ENCODE results near the gene FMC1.
"Not testable (repeated sequence)": the region's sequence is repeated elsewhere in the genome, so short reads cannot be mapped to it uniquely, and the experiment has no call there.

FMC1 gene

DNA sequence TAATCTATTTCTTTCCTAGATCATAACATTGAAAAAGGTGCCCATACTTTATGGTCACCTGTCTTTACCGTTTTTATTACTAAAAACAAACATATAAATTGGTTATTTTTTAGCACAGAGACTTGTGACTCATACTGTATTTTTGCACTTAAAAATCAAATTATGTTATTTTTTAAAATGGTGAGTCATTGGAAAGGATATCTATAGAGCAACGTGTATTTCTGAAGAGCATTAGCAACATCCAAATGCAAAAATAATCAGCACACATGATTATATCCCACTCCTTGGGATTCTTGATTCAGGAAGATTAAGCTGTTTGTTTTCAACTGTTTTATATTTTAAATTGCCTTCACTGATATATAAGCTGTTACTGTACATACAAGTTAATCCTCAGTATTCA, 40.7 kb upstream of the FMC1 start:
- TF ChIP-seq, protein P1, sequence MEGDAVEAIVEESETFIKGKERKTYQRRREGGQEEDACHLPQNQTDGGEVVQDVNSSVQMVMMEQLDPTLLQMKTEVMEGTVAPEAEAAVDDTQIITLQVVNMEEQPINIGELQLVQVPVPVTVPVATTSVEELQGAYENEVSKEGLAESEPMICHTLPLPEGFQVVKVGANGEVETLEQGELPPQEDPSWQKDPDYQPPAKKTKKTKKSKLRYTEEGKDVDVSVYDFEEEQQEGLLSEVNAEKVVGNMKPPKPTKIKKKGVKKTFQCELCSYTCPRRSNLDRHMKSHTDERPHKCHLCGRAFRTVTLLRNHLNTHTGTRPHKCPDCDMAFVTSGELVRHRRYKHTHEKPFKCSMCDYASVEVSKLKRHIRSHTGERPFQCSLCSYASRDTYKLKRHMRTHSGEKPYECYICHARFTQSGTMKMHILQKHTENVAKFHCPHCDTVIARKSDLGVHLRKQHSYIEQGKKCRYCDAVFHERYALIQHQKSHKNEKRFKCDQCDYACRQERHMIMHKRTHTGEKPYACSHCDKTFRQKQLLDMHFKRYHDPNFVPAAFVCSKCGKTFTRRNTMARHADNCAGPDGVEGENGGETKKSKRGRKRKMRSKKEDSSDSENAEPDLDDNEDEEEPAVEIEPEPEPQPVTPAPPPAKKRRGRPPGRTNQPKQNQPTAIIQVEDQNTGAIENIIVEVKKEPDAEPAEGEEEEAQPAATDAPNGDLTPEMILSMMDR (IDR thresholded peaks at IDR 0.05), result no peak
- TF ChIP-seq ZFX (IDR thresholded peaks at IDR 0.05; ENCODE audit: borderline replicate concordance), result no peak
- H3K27ac ChIP-seq, result no peak overlapping the region

DNA sequence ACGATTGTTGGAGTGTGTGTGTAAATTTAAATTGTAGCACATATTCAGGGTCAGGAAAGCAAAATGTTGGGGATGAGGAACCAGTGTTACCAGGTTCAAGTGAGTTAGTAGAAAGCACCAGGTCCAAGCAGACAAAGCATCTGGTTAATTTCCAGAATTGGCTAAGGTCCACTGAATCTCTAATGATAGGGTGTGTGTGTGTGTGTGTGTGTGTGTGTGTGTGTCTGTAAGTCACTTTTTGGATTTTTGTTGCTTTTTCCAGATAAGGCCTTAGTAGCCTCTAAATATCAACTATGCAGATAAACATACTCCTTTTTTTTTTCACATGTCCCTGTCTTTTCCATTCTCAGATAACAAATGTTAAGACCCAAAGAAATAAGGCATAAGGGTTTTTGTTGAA, 36.6 kb upstream of the FMC1 start:
- no peak overlapping the region for H3K27ac ChIP-seq
- no peak for TF ChIP-seq ZFX (IDR thresholded peaks at IDR 0.05; ENCODE audit: borderline replicate concordance)

DNA sequence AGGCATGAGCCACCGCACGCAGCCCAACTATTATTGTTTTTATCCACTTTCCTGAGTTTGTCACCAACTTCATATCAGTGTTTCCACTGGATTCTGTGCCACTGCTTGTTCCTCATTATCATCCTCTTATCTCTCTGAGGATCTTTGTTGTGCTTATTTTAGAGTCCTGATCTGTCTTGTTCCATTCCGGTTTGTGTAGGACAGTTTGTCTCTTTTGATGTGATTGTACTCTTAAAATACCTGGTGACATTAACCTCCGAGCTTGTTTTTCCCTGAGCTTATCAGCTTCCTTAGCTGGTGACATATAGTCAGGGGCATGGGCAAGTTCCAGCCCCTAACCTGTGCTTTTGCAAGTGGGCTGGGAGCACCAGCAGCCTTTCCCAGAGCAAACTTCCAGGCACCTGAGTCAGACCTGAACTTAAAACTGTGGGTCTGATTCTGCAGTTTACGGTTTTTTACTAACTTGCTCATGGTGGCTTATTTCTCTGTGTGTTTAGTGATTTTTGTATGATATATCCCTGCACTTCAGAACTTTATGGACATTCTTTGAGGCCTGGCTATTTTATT, 23.1 kb upstream of the FMC1 start:
- TF ChIP-seq, protein P1 (IDR thresholded peaks at IDR 0.05), result no peak
- no peak for TF ChIP-seq ZFX (IDR thresholded peaks at IDR 0.05; ENCODE audit: borderline replicate concordance)
- H3K27ac ChIP-seq, result peak overlapping the region; percentile 75

DNA sequence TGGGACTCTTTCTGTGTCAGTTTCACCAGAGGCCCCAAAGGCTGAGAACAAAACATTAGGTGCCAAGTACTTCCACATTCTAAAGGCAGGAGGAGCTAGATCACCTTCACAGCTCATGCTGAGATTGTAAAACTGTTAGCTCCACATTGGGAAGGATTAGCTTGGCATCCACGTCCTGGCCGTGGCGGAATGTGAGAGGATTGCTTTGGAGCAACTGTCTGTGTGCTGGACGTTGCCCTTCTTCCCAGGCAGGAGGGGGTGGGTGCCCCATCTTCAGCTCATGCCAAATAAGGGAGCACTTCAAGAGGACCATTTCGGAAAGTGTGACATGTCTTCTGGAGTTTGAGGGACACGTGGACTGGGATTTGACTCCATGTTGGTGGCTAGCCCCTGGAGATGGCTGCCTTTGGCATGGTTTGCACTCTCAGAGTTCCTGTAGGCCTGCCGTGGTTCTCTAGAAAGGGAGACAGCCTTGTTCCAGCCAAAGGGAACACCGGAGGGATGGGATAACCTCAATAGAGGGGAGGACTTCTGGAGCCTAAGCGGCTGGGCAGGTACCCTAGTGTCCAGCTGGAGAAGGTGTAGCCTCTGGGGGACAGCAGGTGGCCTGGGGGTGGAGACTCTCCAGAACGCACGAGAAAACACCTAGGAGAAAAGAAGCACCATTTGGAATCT, 19.9 kb upstream of the FMC1 start:
- TF ChIP-seq, protein P1 (IDR thresholded peaks at IDR 0.05), result peak; percentile 49
- TF ChIP-seq ZFX (IDR thresholded peaks at IDR 0.05; ENCODE audit: borderline replicate concordance), result no peak
- no peak overlapping the region for H3K27ac ChIP-seq

DNA sequence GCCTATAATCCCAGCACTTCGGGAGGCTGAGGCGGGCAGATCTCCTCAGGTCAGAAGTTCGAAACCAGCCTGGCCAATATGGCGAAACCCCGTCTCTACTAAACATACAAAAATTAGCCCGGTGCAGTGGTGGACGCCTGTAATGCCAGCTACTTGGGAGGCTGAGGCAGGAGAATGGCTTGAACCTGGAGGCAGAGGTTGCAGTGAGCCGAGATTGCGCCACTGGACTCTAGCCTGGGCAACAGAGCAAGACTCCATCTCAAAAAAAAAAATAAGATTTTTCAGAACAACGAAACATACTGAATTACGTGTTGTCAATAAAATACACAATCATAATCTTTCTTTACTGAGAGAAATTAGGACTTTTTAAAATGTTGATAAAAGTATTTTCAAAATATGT, 16.4 kb upstream of the FMC1 start:
- not testable (repeated sequence) for H3K27ac ChIP-seq

DNA sequence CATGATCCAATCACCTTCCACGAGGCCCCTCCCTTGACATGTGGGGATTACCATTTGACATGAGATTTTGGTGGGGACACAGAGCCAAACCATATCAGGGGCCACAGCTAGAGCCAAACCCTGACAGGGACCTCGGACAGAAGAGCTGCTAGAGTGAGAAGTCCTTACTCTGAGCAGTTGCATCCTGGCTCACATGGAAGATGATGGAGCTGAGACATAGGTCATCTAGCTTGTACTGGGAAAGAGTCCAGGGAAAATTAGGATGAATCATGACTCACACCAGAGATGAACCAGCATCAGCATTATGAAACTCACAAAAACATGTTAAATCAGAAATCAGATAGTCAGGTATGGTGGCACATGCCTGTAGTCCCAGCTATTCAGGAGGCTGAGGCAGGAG, 12.8 kb upstream of the FMC1 start:
- H3K27ac ChIP-seq, result no peak overlapping the region
- TF ChIP-seq ZFX (IDR thresholded peaks at IDR 0.05; ENCODE audit: borderline replicate concordance), result no peak
- TF ChIP-seq, protein P1 (IDR thresholded peaks at IDR 0.05), result no peak

DNA sequence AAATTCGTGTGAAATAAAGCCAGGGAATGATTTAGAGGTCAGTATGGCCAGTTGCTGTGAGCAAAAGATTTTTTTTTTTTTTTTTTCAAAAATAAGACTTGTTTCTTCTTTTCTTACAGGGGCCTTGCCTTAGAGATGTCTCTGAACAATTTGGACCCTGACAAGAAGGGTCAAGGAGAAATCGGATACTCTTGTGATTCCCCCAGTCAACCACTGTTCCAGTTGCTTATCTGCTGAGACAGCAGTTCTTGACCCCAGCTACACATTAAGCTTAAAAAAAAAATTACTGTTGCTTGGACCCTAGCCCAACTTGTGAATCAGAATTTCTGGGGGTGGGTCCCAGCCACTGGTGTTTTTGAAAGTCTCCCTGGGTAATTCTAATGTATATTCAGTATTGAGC, 12.0 kb upstream of the FMC1 start:
- TF ChIP-seq, protein P1 (IDR thresholded peaks at IDR 0.05), result no peak
- no peak for TF ChIP-seq ZFX (IDR thresholded peaks at IDR 0.05; ENCODE audit: borderline replicate concordance)
- H3K27ac ChIP-seq, result no peak overlapping the region

DNA sequence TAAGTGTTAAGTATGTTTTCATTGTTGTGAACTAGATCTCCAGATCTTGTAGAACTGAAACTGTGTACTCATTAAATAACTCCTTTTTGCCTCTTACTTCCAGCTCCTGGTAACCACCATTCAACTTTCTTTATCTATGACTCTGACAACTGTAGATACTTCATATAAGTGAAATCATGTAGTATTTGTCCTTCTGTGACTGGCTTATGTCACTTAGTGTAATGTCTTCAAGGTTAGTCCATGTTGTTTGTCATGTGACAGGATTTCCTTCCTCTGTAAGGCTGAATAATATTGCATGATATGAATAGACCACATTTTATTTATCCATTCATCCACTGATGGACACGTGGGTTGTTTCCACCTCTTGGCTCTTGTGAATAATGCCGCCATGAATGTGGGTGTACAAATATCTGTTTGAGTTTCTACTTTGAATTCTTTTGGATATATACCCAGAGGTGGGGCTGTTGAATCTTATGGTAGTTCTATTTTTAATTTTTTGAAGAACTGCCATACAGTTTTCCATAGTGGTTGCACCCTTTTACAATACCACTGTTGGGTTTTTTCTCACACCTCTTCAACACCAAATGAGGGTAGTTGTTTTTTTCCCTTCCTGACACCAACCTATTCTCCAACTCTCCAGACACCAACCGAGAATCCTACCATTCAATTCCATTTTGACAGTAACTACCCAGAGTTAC, 10.7 kb upstream of the FMC1 start:
- H3K27ac ChIP-seq, result no peak overlapping the region
- no peak for TF ChIP-seq ZFX (IDR thresholded peaks at IDR 0.05; ENCODE audit: borderline replicate concordance)
- TF ChIP-seq, protein P1 (IDR thresholded peaks at IDR 0.05), result no peak
